GOT3 (cell line): ENCODE data around the gene THBS2.
"Not testable (repeated sequence)": the region's sequence is repeated elsewhere in the genome, so short reads cannot be mapped to it uniquely, and the experiment has no call there.

Experiments used
- DNase-seq: peaks from one replicate; lab custom pipeline; 2025; ENCODE audit warnings: mixed read lengths; lab: John Stamatoyannopoulos, UW

The THBS2 gene

GRCh38 chr6:169184419-169184818 is 69.2 kb downstream of the THBS2 start:
- DNase-seq = no peak

- no peak for DNase-seq
These were observed 70.4 kb downstream of the THBS2 start for GRCh38 chr6:169183233-169183632.

GRCh38 chr6:169179831-169180230 is 73.8 kb downstream of the THBS2 start:
- not testable (repeated sequence) for DNase-seq

- DNase-seq = no peak
These were observed 76.0 kb downstream of the THBS2 start for GRCh38 chr6:169177516-169178166.

GRCh38 chr6:169176361-169176991 is 77.2 kb downstream of the THBS2 start:
- DNase-seq = no peak

GRCh38 chr6:169175360-169175887 is 78.2 kb downstream of the THBS2 start:
- DNase-seq = no peak

- no peak for DNase-seq
These were observed 78.9 kb downstream of the THBS2 start for GRCh38 chr6:169174516-169175359.

GRCh38 chr6:169173532-169174268 is 79.9 kb downstream of the THBS2 start:
- DNase-seq = no peak

GRCh38 chr6:169172946-169173345 is 80.7 kb downstream of the THBS2 start:
- no peak for DNase-seq

- DNase-seq = no peak
These were observed 81.2 kb downstream of the THBS2 start for GRCh38 chr6:169172456-169172855.

- no peak for DNase-seq
These were observed 81.7 kb downstream of the THBS2 start for GRCh38 chr6:169171951-169172350.

GRCh38 chr6:169171016-169171415 is 82.6 kb downstream of the THBS2 start:
- DNase-seq = no peak

GRCh38 chr6:169170583-169170955 is 83.1 kb downstream of the THBS2 start:
- no peak for DNase-seq

GRCh38 chr6:169169941-169170582 is 83.6 kb downstream of the THBS2 start:
- no peak for DNase-seq

- DNase-seq = no peak
These were observed 84.3 kb downstream of the THBS2 start for GRCh38 chr6:169169375-169169774.

GRCh38 chr6:169168706-169169105 is 84.9 kb downstream of the THBS2 start:
- no peak for DNase-seq

GRCh38 chr6:169168302-169168630 is 85.4 kb downstream of the THBS2 start:
- DNase-seq = no peak

- DNase-seq = no peak
These were observed 85.9 kb downstream of the THBS2 start for GRCh38 chr6:169167581-169168301.

GRCh38 chr6:169166896-169167580 is 86.6 kb downstream of the THBS2 start:
- DNase-seq = no peak
